Epithelial cell of umbilical artery (primary cell): ENCODE data around the gene PRRG4. TPM values are rescaled to one million over a fixed set of nuclear protein-coding genes. Genes with fewer than 3 reads are reported as not detected.

Source experiments
- total RNA-seq: library from RNA; depleted of rRNA; stranded (reverse); fragments of >200 nt; gene quantifications from 2 replicates; pipeline ENCODE4 v1.2.3, GENCODE V29; 2014

The PRRG4 gene
- under 0.01 and 0.15 TPM in 2 replicates for total RNA-seq

DNA sequence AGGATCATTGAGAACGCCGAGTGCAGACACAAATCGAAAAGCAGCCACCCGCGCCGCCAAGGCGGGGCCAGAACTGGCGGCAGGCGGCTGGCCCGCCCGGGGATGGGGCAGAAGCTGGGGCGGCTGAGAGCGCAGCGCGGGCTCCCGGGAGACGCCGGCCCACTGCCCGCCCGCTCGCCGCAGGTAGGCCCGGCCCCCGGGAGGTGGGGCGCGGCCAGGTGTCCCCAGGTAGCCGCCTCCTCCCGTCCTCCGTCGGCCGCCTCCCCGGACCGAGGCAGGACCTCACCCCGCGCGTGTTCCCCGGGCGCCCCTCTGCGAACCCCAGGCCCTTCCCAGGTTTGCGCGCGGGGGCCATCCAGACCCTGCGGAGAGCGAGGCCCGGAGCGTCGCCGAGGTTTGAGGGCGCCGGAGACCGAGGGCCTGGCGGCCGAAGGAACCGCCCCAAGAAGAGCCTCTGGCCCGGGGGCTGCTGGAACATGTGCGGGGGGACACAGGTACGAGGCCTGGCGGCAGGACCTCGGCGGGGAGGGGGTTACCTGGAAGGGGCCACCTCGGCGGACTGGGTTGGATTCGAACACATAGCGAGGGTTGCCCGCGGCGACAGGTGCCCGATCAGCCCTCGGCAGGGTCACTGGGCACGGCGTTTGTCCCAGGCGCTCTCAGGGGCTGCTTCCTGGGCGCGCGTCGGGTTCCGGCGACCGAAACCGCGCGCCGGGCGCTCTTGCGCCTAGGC lies at the start of gene PRRG4:
PRRG4 (plus strand) TSS at position 248 of the 733 bp plus-strand sequence. CDS start 603 bp downstream, outside the sequence.

GRCh38 chr11:32794439-32794838 lies 35.3 kb upstream of the PRRG4 start, which contains the start of gene CCDC73:
Gene CCDC73 (minus strand): TSS chr11:32794662. CDS start chr11:32760243, 34,419 bp downstream.

DNA sequence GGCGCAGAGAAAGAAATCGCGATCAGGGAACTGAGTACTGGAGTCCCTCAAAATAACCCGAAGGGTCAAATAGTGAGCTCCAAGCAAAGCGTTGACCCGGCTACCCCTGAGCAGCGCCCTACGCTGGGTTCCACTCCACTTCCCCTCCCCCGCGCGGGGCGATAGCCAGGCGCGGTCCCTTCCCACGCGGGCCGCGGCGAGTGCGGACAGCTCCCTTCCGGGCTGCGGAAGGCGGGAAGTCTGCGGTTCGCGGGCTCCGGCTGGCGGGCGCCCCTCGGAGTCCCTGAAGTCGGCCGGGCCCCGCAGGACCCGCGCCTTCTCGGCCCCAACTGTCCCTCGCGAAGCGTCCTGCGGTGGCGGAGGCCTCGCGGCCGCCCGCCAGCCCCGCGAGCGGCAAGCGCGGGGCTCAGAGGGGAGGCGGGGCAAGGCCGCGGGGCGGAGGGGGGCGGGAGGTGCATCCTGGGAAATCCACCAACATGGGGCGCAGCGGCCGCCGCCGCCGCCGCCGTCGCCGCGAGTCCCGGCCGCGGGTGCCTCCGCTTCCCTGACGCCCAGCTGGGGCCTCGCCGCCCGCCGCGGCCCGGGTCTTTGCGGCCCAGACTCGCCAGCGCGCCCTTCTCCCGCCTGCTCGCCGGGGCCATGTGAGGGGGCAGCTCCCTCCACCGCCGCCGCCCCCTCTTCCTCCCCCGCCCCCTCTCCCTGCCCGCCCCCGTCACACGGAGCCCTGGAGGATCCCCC lies 62.8 kb downstream of the PRRG4 start, which contains the start of gene QSER1:
QSER1 (plus strand) TSS at position 457 of the 738 bp plus-strand sequence. CDS start 315 bp downstream, outside the sequence.

Other genes starting within 250 kb of the PRRG4 start
- 580 and 649 TPM in 2 replicates for gene EIF3M, start 246.1 kb upstream of the PRRG4 start, total RNA-seq
- not detected in 2 replicates for gene CCDC73, start 35.3 kb upstream of the PRRG4 start, total RNA-seq
- 14.1 and 14.6 TPM in 2 replicates for gene QSER1, start 62.9 kb downstream of the PRRG4 start, total RNA-seq
- 0.32 and 0.91 TPM in 2 replicates for gene DEPDC7, start 186.0 kb downstream of the PRRG4 start, total RNA-seq
- 11.2 and 12.3 TPM in 2 replicates for gene TCP11L1, start 209.6 kb downstream of the PRRG4 start, total RNA-seq